ENCODE data around the gene CACNG5.

DNA sequence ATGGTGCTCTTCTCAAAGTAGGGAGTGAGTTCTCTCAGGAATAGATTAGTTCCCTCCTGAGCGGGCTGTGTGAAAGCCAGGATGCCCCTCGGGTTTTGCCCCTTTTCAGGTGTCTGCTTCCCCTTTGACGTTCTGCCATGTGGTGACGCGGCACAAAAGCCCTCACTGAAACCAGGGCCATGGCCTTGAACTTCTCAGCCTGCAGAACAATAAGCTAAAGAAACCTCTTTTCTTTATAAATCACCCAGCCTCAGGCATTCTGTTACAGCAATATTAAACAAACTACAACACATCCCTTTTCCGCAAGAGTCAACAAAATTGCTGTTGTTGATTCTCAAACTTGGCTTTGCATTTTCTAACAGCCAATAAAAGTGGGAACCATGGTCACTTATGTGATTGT, 15.5 kb upstream of the CACNG5 start:
- TF ChIP-seq, protein P1, sequence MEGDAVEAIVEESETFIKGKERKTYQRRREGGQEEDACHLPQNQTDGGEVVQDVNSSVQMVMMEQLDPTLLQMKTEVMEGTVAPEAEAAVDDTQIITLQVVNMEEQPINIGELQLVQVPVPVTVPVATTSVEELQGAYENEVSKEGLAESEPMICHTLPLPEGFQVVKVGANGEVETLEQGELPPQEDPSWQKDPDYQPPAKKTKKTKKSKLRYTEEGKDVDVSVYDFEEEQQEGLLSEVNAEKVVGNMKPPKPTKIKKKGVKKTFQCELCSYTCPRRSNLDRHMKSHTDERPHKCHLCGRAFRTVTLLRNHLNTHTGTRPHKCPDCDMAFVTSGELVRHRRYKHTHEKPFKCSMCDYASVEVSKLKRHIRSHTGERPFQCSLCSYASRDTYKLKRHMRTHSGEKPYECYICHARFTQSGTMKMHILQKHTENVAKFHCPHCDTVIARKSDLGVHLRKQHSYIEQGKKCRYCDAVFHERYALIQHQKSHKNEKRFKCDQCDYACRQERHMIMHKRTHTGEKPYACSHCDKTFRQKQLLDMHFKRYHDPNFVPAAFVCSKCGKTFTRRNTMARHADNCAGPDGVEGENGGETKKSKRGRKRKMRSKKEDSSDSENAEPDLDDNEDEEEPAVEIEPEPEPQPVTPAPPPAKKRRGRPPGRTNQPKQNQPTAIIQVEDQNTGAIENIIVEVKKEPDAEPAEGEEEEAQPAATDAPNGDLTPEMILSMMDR (conservative IDR thresholded peaks at IDR 0.05 in 1 of 2, IDR thresholded peaks at IDR 0.05 in 1 of 2; ENCODE audit: low read depth in 1 of 2, low read length in 2 of 2) = no peak
- TF ChIP-seq EZH2 (IDR thresholded peaks at IDR 0.05; ENCODE audit: low read length, missing control alignments) = no peak

Data from fibroblast of lung (primary cell).